ENCODE data around the gene B3GAT2.

- no peak for TF ChIP-seq EZH2phosphoT487 (IDR thresholded peaks at IDR 0.05; ENCODE audit: insufficient read depth, low read depth)
- TF ChIP-seq EZH2 (IDR thresholded peaks at IDR 0.05; ENCODE audit: insufficient read depth, poor library complexity, severe bottlenecking): no peak
Measured at GRCh38 chr6:70997379-70997778, 40.5 kb upstream of the B3GAT2 start.

All from GM23248 (cell line).